ENCODE data around the gene MCAM. TPM values are rescaled to one million over a fixed set of nuclear protein-coding genes. Genes with fewer than 3 reads are reported as not detected.
A peak's percentile ranks its signal among the peaks of the same experiment; 100 is the strongest.

Gene MCAM
- polyA plus RNA-seq, 1 donor = 220 TPM

DNA sequence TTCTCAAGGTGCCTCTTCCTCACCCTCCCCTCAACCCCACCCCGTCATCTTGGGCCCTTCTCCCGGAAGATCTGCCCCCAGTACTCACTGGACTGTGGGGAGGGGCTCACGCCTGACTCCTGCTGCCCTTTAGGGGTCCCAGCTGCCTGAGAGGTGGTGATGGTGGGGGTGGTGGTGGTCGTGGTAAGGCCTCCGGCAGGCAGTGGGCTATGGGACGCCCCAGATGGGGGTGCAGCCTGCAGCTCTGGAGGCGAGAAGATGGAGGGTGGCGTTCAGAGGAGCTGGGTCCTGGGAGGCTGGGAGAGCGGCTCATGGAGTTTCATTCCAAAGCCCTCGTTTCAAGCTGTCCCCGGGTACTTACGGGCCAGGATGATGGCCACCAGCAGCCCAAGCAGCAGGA is 28.8 kb upstream of the MCAM start:
- DNase-seq = no peak

DNA sequence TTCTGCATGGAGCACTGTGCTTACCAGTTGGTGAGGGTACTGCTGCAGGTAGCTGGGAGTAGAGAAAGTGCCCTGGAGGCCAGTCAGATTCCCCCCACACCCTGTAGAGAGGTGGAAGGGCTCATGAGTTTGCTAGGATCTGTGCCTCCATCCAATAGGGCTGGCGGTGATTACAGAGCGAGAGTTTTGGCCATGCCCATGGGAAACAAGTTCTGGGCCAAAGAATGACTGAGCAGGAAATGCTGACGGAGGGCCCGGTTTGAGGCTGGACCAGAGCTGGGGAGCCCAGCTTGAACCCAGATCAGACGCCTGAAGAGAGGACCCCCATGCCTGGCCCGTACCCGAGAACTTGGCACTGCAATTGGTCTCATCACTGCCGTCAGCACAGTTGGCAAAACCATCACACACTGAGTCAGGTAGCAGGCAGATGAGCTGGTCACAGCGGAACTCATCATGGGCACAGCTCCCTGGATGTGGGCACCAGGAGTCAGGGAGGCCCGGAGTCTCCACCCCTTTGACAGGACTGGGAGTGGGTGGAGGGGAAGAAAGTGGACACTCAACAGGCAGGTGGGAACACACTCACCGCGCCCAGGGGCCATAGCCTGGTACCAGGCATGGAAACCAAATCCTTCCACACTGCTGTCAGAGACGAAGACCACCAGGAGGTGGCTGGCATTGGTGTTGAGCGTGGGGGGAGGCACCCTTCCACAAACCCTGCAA is 27.5 kb upstream of the MCAM start:
- DNase-seq = no peak

DNA sequence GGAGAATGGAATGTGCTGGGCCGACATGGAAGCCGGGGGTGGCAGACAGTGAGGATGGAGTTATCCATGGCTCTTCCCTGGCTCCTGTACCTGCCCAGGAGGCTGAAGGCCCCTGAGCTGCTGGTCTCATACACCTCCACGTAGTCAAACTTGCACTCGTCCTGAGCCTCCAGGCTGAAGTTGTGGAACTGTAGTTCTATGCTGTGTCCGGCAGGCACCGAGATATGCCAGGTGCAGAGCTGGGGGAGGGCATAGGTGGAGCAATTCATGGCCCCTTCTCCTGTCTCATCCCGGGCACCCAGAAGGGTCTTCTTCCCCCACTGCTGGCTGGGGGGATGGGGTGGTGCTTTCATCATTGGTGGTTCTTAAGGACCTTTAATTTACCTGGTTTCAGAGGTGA is 26.8 kb upstream of the MCAM start:
- no peak for DNase-seq

DNA sequence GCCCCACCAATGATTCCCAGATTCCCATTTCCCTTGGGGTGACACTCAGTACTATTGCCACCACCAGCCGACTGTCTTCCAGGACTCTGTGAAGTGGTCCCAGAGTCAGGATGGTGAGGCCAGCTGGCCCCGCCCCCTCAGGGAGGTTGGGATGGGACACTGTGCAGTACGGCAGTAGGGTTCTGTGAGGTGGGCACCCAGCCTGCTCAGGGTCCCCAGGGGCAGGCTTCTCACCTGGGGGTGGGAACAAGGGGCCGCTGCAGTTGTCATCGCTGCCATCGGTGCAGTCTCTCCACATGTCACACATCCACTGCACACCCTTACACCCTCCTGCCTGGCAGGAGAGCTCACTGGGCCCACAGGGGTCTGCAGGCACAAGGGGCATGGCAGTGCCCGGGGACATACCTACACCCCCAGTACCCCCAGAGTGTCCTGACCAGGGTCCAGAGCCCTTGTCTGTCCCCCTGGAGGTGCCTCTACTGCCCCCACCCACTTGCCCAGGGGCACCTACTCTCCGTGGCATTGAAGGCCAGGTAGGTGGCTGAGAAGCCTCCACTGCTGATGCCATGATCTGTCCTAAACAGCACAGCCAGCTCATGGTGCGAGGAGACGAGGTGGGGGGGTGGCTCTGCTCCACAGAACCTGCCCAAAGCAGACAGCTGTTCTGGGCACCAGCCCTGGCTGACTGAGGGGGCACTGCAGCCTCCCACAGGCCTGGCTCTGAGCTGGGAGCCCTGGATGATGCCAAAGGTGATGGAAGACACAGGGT is 25.6 kb upstream of the MCAM start:
- DNase-seq = no peak

DNA sequence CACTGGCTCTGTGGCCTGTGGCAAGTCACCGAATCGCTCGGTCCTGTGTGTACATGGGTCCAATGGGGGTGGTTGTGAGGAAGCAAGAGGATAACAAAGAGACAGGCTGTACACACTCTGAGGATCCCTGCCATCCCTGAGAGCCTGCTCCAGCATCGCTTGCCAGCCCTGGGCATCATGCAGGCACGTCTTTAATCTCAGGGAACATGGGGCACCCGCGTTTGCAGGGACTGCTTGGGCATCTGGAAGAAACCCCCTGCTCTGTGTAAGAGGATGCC is 25.0 kb upstream of the MCAM start:
- DNase-seq = no peak

DNA sequence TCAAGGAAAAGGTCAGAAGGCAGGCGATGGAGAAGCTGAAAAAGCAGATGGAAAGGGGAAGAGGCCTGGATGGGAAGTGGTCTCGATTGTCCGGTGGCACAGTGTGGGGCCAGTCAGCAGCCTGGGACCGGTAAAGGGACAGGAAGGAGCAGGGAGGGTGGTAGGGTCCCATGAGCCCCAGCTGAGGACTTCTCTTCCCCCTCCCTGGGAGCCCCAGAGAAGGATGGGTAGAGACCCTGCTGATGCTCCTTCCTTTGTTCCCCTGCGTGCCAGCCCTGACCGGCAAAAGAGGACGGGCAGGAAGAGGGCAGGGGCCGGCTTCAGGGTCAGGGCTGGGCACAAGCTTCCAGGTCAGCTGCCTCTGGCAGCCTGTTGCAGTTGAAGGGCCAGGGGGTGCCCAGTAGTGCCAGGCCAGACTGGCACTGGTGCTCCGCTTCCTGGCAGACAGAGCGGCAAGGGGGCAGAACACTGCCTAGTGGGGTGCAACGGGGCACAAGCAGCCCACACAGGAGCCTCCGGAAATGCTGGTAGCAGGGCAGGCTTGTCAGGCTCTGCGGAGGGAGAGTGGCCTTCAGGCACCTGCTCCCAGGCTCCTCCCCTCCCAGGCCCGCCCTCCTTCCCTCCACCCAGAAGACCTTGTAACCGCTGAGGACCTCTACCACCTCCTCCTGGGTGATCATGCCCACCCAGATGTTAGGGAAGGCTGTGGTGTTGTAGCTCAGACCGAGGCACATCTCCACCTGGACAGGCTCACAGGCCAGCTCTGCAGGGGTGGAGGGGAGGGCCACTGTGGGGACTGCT is 24.5 kb upstream of the MCAM start:
- no peak for DNase-seq

- DNase-seq = peak; percentile 92
Measured at GRCh38 chr11:119340335-119341221, 23.6 kb upstream of the MCAM start, which contains the start of gene C1QTNF5. Gene C1QTNF5, minus strand, starts transcription at chr11:119340883. Its CDS starts 486 bp downstream, at chr11:119340397.

DNA sequence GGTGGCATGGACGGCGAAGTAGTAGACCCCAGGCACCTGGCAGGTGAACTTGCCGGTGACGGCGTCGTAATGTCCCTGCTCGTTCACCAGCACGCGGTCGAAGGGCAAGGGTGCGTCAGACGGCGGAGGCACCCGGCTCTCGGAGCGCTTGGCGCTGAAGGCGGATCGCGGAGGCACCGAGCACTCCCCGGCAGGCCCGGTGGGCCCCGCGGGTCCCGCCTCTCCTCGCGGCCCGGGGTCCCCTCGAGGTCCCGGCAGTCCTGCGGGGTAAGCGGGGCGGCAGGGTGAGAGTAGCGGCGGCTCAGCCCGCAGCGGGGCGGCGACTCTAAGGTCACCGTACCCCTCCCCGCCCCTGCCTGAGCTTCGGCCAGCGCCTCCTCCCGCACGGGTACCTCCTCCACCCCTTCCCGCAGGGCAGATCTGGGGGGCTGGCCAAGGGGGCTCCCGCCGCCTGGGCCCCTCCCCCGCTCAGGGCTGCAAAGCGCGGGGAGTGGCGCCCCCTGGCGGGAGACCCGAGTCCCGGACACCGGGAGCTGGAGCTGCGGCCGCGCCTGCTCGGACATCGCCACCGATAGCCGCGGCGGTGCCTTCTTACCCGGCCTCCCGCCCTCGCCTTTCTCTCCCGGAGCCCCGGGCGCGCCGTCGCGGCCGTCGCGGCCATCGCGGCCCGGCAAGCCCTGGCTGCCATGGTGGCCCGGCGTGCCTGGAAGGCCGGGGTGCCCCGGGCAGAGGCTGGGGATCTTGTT is 22.8 kb upstream of the MCAM start:
- peak; percentile 85 for DNase-seq

DNA sequence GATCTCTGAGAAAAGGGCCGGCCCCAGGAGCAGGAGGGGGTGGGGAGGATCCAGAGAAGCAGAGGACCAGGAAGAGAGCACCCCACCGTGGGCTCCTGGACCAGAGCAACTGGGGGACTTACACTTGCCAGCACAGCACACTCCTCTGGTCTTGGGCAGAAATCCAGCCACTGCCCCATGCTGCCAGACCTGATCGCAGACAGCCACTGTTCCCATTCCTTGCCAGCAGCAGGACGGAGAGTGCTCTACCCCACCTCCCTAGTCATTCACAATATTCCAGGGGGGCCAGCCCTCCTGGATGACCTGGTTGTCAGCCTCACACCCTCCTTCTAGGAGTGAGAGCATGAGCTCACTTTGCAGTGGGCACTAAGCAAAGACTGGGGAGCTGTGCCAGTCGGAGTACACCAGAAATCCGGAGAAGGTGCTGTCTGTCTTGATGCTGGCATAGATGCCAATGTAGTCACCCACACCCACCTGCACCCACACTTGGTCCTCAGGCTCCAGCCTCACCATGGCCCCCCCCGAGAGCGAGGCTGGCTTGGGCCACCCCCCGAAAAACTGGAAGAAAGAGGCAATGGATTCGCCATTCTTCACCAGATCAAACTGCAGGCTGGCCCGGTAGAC is 22.1 kb upstream of the MCAM start:
- DNase-seq = no peak

DNA sequence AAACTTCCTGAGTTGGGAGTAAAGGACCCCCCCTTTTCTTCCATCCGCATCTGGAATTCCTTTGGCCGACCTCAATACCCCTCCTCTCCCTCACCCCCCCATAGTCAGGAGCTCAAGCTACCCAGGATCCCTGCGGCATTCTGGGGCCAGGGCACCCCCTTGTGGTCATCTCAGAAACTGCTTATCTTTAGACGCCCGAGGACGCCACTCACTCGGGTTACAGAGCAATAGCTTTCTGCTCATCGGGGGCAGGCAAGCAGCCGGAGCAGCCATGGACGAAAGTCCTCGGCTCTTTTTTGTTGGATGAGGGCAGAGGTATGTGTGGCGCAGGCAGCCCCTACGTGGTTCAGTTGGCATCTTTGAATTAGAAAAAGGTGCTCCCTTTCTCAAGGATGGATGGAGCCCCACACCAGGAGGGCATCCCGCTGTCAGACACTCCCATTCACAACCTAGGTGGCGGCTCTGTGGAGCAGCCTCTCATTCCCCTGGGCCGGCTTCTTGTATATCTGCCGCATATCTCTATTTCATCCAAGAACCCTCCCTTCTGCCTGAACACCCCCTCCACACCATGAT is 21.5 kb upstream of the MCAM start:
- peak; percentile 79 for DNase-seq

GRCh38 chr11:119337581-119338317 is 20.8 kb upstream of the MCAM start:
- no peak for DNase-seq

GRCh38 chr11:119336744-119337469 is 20.0 kb upstream of the MCAM start:
- no peak for DNase-seq

GRCh38 chr11:119335655-119336543 is 19.0 kb upstream of the MCAM start:
- DNase-seq = no peak

DNA sequence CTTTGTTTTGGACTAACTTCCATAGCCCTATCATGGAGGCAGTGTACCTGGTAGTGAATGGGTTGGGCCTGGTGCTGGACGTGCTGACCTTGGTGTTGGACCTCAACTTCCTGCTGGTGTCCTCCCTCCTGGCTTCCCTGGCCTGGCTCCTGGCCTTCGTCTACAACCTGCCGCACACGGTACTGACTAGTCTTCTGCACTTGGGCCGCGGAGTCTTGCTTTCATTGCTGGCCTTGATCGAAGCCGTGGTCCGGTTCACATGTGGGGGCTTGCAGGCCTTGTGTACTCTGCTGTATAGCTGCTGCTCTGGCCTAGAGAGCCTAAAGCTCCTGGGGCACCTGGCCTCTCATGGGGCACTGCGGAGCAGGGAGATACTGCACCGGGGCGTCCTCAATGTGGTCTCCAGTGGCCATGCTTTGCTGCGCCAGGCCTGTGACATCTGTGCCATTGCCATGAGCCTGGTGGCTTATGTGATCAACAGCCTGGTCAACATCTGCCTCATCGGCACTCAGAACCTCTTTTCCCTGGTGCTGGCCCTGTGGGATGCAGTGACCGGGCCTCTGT is 18.2 kb upstream of the MCAM start:
- no peak for DNase-seq

DNA sequence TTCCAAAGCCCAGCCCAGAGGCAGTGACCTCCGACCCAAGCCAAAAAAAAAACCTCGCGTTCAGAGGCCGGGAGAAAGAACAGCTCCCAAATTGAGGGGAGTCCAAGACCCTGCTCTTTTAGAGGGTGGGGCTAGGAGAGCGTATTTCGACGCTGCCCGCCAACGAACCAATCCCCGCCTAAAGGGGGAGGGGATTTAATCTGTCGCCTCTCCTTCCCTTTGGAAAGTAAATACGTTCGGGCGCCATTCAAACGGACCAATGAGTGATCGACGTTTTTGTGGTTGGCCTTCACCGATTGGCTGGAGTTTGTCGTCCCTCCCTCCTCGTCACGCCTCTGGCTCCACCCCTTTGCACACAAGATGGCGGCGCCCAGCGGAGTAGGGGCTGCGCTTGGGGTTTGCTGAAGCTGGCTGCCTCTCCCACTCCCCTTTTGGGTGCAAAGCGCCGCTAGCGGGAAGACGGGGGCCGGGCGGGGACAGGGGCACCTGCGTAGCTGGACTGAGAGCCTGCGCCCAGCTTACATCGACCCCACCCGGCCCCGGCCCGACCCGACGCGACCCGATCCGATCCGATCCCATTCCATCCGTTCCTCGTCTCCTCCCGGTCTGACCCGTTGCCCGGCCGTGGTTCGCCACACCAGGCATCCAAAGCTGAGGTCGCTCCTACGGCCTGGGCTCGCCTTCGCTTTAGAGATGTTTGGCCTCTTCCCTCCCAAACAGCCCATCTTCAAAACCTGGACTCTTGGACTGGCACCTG is 17.4 kb upstream of the MCAM start, which contains the start of gene RNF26:
RNF26 (plus strand) TSS at position 354 of the 757 bp plus-strand sequence. CDS start 596 bp downstream, outside the sequence.
- DNase-seq = peak; percentile 96

DNA sequence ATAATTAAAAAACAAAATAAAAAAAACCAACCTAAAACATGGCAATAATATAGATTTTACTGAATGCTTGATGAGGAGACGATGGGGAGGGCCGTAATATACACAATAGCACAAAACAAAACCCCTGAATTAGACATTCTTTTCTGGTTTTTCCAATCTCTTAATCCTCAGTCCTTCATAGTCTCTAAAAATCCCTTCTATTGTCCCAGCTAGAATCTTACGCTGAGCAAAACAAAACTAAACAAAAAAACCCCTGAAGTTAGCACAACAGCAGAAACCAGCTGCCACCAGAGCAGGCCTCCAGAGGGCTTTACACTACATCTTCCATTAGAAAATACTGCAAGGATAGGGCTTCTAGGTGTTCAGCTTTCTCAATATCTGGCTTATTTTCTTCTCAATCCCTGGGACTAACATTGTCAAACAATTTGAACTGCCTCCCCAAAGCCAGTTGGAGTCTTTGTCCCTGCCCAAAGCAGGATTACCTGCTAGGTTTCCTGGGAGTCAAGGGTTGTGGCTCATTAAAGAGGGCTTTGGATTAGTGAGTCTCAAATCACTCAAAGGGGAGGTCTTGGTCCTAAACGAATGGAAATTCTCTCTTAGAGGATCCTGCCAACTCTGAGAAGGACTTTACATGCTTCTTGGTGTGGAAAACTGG is 15.3 kb upstream of the MCAM start:
- DNase-seq = no peak

All from hindlimb muscle (tissue), 1 donor.